ENCODE results near the gene PIBF1.
"Not testable (repeated sequence)": the region's sequence is repeated elsewhere in the genome, so short reads cannot be mapped to it uniquely, and the experiment has no call there.

Gene PIBF1

GRCh38 chr13:72781451-72782439 lies at the start of gene PIBF1, which contains the start of gene DIS3:
PIBF1 (plus strand) TSS chr13:72782133; CDS start chr13:72783470, 1,337 bp downstream.
DIS3 (minus strand) TSS chr13:72781900; CDS start chr13:72781832, 68 bp downstream.
- peak; percentile 97 for DNase-seq

- no peak for DNase-seq
These were observed 44.9 kb upstream of the PIBF1 start for GRCh38 chr13:72737033-72737432.

DNA sequence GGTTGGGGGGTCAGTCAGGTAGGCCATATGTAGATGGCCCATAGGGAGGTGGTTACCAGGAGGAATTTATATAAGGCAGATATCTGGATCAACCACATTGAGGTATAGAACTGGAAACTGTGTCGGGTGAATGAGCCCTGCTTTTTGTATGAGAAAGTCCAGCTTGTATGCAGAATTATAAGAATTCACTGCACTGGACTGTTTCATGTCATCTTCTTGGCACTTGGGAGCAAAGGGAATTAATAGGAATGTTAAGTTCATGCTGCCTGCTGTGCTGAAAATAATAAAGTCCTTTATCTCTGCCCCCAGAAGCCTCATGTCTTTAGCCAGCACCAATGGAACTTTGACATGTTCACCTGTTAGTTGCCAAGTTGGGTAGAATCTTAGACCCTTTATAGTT lies 41.9 kb upstream of the PIBF1 start:
- DNase-seq = no peak

DNA sequence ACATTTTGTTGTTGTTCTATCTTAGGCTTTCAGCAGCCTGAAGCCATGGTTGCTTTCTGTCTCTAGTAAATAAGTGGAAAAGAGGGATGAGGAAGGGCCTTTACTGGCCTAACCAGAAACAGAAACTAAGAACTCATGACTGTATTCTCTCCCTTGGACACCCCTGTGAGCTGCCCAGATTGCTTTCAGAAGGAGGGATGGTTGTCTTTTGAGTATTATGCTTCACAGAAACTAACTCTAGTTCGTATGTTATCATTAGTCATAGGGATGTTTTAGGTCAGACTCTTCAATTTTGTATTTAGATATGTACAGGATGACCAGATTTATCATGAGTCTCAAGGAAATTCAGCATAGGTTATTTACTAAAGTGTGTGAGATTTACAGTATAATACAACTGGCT lies 36.7 kb upstream of the PIBF1 start:
- no peak for DNase-seq

DNA sequence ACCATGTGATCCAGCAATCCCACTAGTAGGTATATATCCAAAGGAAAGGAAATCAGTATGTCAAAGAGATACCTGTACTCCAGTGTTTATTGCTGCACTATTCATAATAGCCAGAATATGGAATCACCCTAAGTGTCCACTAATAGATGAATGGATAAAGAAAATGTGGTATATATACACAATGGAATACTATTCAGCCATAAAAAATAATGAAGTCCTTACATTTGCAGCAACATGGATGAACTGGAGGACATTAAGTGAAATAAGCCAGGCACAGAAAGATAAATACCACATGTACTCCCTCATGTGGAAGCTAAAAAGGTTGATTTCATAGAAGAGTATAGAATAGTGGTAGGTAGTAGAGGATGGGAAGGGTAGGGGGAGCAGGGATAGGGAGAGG lies 30.7 kb upstream of the PIBF1 start:
- no peak for DNase-seq

DNA sequence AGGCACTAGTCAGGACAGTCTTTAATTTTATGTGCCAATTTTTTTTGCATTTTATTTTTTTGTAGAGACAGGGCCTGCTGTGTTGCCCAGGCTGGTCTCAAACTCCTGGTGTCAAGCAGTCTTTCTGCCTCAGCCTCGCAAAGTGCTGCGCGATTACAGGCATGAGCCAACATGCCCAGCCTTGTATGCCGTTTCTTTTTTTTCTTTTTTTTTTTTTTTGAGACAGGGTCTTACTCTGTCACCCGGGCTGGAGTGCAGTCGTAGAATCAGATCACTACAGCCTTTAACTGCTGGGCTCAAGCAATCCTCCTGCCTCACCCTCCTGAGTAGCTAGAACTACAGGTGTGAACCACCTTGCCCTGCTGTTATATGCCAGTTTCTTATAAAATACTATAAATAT lies 27.8 kb upstream of the PIBF1 start:
- DNase-seq = no peak

GRCh38 chr13:72757792-72758535 lies 24.0 kb upstream of the PIBF1 start:
- DNase-seq = no peak

DNA sequence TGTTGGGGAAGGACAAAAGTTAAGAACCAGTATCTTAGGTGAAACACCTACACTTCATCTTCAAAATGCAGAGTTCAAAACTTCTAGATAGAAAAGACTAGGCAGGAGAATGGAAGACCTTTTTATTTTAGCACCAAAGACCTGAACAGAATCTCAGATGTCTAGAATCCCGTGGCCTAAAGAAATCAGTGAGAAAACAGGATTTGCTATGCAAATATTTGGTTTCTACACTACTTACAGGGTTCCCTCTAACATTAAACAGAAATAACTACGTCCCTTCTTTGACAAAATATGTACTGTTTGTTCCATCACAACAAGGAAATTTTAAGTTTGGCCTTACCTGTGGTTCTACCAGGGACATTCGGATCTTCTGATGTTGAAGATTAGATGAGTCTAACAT lies 21.7 kb upstream of the PIBF1 start:
- DNase-seq = no peak

- DNase-seq = no peak
These were observed 18.5 kb upstream of the PIBF1 start for GRCh38 chr13:72763411-72763810.

DNA sequence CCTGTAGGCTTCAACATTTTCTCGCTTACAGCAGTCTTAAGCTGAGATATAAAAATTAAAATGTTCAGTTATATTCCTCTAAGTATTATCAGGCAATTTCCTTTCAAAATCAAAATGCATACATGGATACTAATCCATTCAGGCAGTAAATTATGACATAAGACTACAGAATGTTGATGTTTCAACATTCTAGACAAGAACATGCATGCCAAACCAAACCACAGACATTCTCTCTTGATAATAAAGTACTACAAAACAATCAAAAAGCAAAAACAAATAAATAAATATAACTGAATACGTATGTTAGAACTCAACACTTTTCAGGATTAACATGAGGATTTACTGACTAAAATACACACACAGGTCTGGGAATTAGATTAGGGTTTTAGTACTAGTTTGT lies 7.9 kb upstream of the PIBF1 start:
- no peak for DNase-seq

GRCh38 chr13:72782717-72783116 lies 784 bp downstream of the PIBF1 start:
- peak; percentile 33 for DNase-seq

- not testable (repeated sequence) for DNase-seq
These were observed 2.7 kb downstream of the PIBF1 start for GRCh38 chr13:72784679-72785078.

- DNase-seq = no peak
These were observed 6.9 kb downstream of the PIBF1 start for GRCh38 chr13:72788831-72789230.

GRCh38 chr13:72792640-72793039 lies 10.7 kb downstream of the PIBF1 start:
- no peak for DNase-seq

DNA sequence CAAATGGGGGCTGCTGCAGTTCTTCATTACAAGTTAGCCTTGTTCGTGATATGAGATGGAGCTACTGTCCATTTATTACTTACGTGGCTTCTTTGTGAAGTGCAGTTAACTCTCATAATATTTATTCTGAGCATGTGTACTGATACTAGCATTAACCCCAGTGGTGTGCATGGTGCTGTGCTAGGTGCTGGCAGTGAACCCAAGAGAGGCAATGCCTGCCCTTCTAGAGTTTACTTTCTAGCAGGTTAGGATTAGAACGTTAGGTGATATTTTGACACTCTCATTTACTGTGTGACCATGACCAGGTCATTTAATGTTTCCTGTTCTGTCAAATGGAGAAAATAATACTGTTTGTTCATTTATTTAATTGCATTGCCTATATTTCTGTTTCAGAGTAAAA lies 16.9 kb downstream of the PIBF1 start:
- DNase-seq = no peak

DNA sequence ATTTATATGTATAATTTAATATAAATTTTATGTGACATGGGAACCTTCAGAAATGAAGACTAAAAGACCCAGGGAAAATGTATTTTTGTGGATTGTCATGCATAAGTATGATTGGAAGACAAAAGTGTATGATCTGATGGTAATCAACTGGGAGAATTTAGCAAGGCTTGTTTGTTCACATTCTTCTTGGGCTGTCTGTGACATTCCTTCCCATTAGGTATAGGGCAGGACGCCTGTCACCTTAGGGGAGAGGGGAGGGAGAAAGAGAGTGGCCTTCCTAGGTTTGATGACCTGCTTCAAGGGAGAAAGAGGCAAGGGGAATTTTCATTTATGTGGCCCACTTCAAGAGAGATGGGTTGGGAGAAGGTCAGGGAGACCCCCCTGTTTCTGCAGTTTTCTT lies 22.4 kb downstream of the PIBF1 start:
- DNase-seq = no peak

GRCh38 chr13:72805676-72806346 lies 23.9 kb downstream of the PIBF1 start:
- no peak for DNase-seq

- DNase-seq = not testable (repeated sequence)
These were observed 24.6 kb downstream of the PIBF1 start for GRCh38 chr13:72806514-72806913.

DNA sequence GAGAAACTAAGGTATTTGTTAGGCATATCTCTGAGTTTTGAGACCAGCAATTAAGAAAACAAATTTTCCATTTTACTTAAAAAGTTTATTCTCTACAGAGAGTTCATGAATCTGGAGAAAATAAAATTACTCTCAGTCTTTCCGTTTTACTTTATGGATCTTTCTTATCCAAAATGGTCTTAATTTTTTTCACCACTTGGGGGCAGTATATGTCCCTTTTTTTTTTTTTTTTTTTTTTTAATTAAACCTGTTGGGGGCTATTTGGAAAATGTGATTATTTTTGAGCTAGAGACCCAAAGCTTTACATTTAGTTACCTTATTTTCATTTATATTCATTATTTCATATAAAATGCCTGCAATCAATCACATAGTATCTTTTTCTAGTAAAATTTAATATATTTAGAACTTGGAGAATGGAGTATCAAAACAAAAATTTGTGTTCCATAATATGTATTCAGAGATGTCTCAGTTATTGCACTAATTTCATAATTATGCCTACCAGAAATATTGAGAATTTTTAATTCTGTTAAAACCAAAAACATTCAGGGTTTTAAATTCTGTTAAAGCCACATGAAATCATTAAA lies 27.1 kb downstream of the PIBF1 start:
- peak; percentile 10 for DNase-seq

DNA sequence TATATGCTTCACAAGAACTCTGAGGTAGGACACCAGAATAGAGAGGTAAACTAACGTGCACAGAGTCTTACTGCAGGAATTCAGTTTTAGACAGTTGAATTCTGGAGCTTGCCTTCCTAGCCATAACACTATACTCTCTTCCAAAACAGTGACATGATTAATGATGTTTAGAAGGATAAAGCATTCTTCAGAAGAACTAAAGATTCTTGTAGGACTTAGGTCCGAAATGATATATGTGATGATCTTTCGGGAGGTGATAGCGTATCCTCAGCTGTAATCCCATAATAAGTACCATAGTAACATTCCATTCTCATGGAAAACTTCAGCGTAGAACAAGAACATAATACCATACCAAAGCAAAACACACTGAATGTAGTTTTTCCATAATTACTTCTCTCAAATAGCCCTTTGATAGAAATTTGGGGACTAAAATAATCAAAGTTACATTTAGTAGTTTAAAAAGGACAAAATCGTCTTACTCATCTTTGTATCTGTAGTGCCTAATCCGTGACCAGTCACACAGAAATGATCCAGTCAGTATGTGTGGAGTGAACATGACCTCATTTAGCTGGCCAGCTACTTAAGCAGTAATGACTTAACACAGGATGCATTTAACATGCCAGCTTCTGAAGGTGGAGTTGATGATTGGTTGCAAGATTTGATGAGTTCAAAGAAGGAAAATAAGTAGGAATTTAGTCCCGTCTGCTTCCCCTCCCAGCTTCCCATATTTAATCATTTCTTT lies 38.4 kb downstream of the PIBF1 start:
- no peak for DNase-seq

DNA sequence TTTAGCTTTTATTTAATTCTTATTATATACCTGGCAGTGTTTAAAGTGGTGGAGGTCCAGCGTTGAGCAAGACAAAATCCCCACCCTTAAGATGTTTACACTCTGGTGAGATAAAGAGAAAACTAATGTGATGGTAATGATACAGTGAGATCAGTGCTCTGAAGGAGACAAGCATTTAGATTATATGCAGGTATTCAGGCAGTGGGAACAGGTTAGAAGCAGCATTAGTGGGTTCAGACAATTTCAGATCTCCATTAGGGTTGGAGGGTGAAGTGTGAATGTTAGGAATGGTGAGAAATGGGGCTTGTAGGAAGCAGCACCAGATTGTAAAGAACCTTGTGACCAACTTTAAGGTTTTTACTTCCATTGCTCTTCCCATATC lies 39.0 kb downstream of the PIBF1 start:
- no peak for DNase-seq

DNA sequence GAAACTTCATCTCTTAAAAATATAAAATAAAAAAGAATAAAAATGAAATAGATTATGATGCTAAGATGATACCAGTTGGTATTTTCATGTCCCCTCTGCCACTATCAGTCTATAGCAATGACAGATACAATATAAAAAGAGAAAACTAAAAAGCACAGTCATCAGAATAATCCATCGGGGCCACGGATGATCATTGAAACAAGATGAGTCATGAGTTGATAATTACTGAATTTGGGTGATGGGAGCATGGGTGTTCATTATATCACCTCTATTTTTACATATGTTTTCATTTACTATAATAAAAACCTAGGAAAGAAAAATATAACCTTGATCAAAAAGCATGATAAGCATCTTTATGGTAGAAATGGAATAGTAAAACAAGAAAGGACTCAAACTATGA lies 41.1 kb downstream of the PIBF1 start:
- DNase-seq = no peak
